H9 (cell line): ENCODE measurements around the gene NGB. TPM values are rescaled to one million over a fixed set of nuclear protein-coding genes. Genes with fewer than 3 reads are reported as not detected.

Experiments used
- DNase-seq: peaks from one replicate; pipeline ENCODE4 v3.0.0-alpha.2; 2017
- H2AFZ ChIP-seq: one replicate; pipeline ENCODE4 v1.6.1; 2013; ENCODE audit warnings: mild to moderate bottlenecking, low read length, control low read depth, moderate library complexity
- H2AK5ac ChIP-seq: 2 replicates; pipeline ENCODE4 v1.6.1; 2013; ENCODE audit warnings: low read length, control low read depth, mixed read lengths; ENCODE audit not compliant: insufficient read length
- H2BK120ac ChIP-seq: one replicate; pipeline ENCODE4 v1.6.1; 2013; ENCODE audit warnings: low read depth, mild to moderate bottlenecking, low read length, control low read depth, inconsistent platforms; ENCODE audit not compliant: poor library complexity, severe bottlenecking
- H2BK12ac ChIP-seq: 2 replicates; pipeline ENCODE4 v1.6.1; 2013; ENCODE audit warnings: low read length, control low read depth, mixed read lengths, low read depth; ENCODE audit not compliant: insufficient read length
- H2BK15ac ChIP-seq: 2 replicates; pipeline ENCODE4 v1.6.1; 2013; ENCODE audit warnings: low read depth, low read length, control low read depth
- H2BK20ac ChIP-seq: one replicate; pipeline ENCODE4 v1.6.1; 2013; ENCODE audit warnings: low read depth, mild to moderate bottlenecking, low read length, control low read depth, inconsistent platforms; ENCODE audit not compliant: poor library complexity, severe bottlenecking
- H2BK5ac ChIP-seq: 2 replicates; pipeline ENCODE4 v1.6.1; 2013; ENCODE audit warnings: low read length, control low read depth, mixed read lengths; ENCODE audit not compliant: insufficient read length
- H3K14ac ChIP-seq: 2 replicates; pipeline ENCODE4 v1.6.1; 2013; ENCODE audit warnings: low read length, control low read depth; ENCODE audit not compliant: insufficient read depth
- H3K18ac ChIP-seq: 2 replicates; pipeline ENCODE4 v1.6.1; 2013; ENCODE audit warnings: low read depth, mild to moderate bottlenecking, mixed read lengths, low read length, control low read depth; ENCODE audit not compliant: insufficient read length
- H3K23ac ChIP-seq: 2 replicates; pipeline ENCODE4 v1.6.1; 2013; ENCODE audit warnings: low read length, control low read depth, mixed read lengths, low read depth; ENCODE audit not compliant: insufficient read length
- H3K23me2 ChIP-seq: 2 replicates; pipeline ENCODE4 v1.6.1; 2013; ENCODE audit warnings: low read depth, mild to moderate bottlenecking, mixed read lengths, low read length, control low read depth; ENCODE audit not compliant: insufficient read length, poor library complexity, severe bottlenecking
- H3K27ac ChIP-seq: 2 replicates; pipeline ENCODE4 v1.5.1; 2013; ENCODE audit warnings: low read length, control low read depth, mixed read lengths, low read depth; ENCODE audit not compliant: insufficient read length
- H3K27me3 ChIP-seq: 2 replicates; pipeline ENCODE4 v1.6.1; 2013; ENCODE audit warnings: low read length, control low read depth, inconsistent platforms; ENCODE audit not compliant: insufficient read depth
- H3K4ac ChIP-seq: 2 replicates; pipeline ENCODE4 v1.6.1; 2013; ENCODE audit warnings: low read depth, mild to moderate bottlenecking, control low read depth, inconsistent platforms, low read length, moderate library complexity
- H3K4me1 ChIP-seq: 2 replicates; pipeline ENCODE4 v1.6.1; 2013; ENCODE audit warnings: low read length, control low read depth, inconsistent platforms; ENCODE audit not compliant: insufficient read depth
- H3K4me2 ChIP-seq: 2 replicates; pipeline ENCODE4 v1.6.1; 2013; ENCODE audit warnings: low read length, control low read depth, mixed read lengths; ENCODE audit not compliant: insufficient read length, insufficient read depth
- H3K56ac ChIP-seq: 2 replicates; pipeline ENCODE4 v1.6.1; 2013; ENCODE audit warnings: low read depth, mild to moderate bottlenecking, mixed read lengths, low read length, control low read depth; ENCODE audit not compliant: insufficient read length
- H3K79me1 ChIP-seq: 2 replicates; pipeline ENCODE4 v1.6.1; 2013; ENCODE audit warnings: low read depth, mild to moderate bottlenecking, moderate library complexity, low read length, control low read depth, inconsistent platforms; ENCODE audit not compliant: insufficient read depth, poor library complexity, severe bottlenecking
- H3K79me2 ChIP-seq: 2 replicates; pipeline ENCODE4 v1.6.1; 2013; ENCODE audit warnings: low read length, control low read depth, inconsistent platforms; ENCODE audit not compliant: insufficient read depth
- H3K9ac ChIP-seq: 2 replicates; pipeline ENCODE4 v1.6.1; 2013; ENCODE audit warnings: low read length, control low read depth, mixed read lengths; ENCODE audit not compliant: insufficient read length; ENCODE audit errors: extremely low read depth
- H3K9me3 ChIP-seq: one replicate; pipeline ENCODE4 v1.6.1; 2013; ENCODE audit warnings: low read depth, low read length, inconsistent platforms; ENCODE audit not compliant: control insufficient read depth
- H3T11ph ChIP-seq: one replicate; pipeline ENCODE4 v1.6.1; 2013; ENCODE audit warnings: mild to moderate bottlenecking, low read length, control low read depth, inconsistent platforms
- H4K20me1 ChIP-seq: one replicate; pipeline ENCODE4 v1.6.1; 2013; ENCODE audit not compliant: control insufficient read depth, insufficient read length, insufficient read depth
- H4K5ac ChIP-seq: 2 replicates; pipeline ENCODE4 v1.6.1; 2013; ENCODE audit warnings: low read depth, mild to moderate bottlenecking, mixed read lengths, low read length, control low read depth; ENCODE audit not compliant: insufficient read length
- H4K8ac ChIP-seq: replicated peaks from 2 replicates; pipeline ENCODE4 v1.6.1; 2013; ENCODE audit warnings: low read length, control low read depth, mixed read lengths, low read depth; ENCODE audit not compliant: insufficient read length
- H4K91ac ChIP-seq: 2 replicates; pipeline ENCODE4 v1.6.1; 2013; ENCODE audit warnings: low read depth, mild to moderate bottlenecking, moderate library complexity, mixed read lengths, low read length, control low read depth; ENCODE audit not compliant: insufficient read length
- H3K27ac Mint-ChIP-seq, 3 experiments: 2 replicates in 2 of 3; 3 replicates in 1 of 3; pipeline ENCODE4 v1.8.0; 2020 to 2021; ENCODE audit warnings: mixed read lengths in 3 of 3, mild to moderate bottlenecking in 1 of 3, moderate library complexity in 1 of 3
- H3K27me3 Mint-ChIP-seq: 2 replicates; pipeline ENCODE4 v1.8.0; 2021; ENCODE audit warnings: low read depth, mild to moderate bottlenecking, moderate library complexity, mixed read lengths
- H3K36me3 Mint-ChIP-seq, 3 experiments: 2 replicates in 2 of 3; 3 replicates in 1 of 3; pipeline ENCODE4 v1.8.0; 2020 to 2021; ENCODE audit warnings: low read depth in 3 of 3, mixed read lengths in 3 of 3; ENCODE audit not compliant: insufficient read depth in 1 of 3
- H3K4me1 Mint-ChIP-seq, 2 experiments: 2 replicates each; pipeline ENCODE4 v1.8.0; 2020; ENCODE audit warnings: mixed read lengths in 2 of 2
- H3K4me3 Mint-ChIP-seq, 2 experiments: 2 replicates in 1 of 2; 3 replicates in 1 of 2; pipeline ENCODE4 v1.8.0; 2020 to 2021; ENCODE audit warnings: mild to moderate bottlenecking in 2 of 2, mixed read lengths in 2 of 2, moderate library complexity in 1 of 2
- H3K9me3 Mint-ChIP-seq, 2 experiments: 2 replicates in 1 of 2; 3 replicates in 1 of 2; pipeline ENCODE4 v1.8.0; 2020; ENCODE audit warnings: mild to moderate bottlenecking in 2 of 2, mixed read lengths in 2 of 2, moderate library complexity in 1 of 2
- WGBS: extraction: QIAGEN DNeasy Blood & Tissue Kit; methylation state at CpG from one replicate; pipeline ENCODE4 v1.1.7; 2013; ENCODE audit warnings: missing lambda C conversion rate, low lambda C conversion rate, mixed read lengths; ENCODE audit not compliant: insufficient read length; ENCODE audit errors: extremely low coverage; 5-methylcytosine and 5-hydroxymethylcytosine counted together
- long read RNA-seq: library from polyadenylated mRNA; unstranded; transcript quantifications from one replicate; pipeline ENCODE4 v2.0.0, GENCODE V29; 2020
- total RNA-seq: library from RNA; stranded (reverse); gene quantifications from 2 replicates; pipeline ENCODE4 v1.2.1, GENCODE V29; 2021
- TF ChIP-seq, protein P1 (sequence below): fragments of 200-600 bp; sonication (generic); conservative IDR thresholded peaks from 3 replicates; pipeline ENCODE4 v1.8.0; 2021; ENCODE audit warnings: antibody characterized with exemption, mild to moderate bottlenecking

NGB gene, protein sequence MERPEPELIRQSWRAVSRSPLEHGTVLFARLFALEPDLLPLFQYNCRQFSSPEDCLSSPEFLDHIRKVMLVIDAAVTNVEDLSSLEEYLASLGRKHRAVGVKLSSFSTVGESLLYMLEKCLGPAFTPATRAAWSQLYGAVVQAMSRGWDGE
- 0.11 and 0.26 TPM in 2 replicates for total RNA-seq
- long read RNA-seq: 0 reads

DNA sequence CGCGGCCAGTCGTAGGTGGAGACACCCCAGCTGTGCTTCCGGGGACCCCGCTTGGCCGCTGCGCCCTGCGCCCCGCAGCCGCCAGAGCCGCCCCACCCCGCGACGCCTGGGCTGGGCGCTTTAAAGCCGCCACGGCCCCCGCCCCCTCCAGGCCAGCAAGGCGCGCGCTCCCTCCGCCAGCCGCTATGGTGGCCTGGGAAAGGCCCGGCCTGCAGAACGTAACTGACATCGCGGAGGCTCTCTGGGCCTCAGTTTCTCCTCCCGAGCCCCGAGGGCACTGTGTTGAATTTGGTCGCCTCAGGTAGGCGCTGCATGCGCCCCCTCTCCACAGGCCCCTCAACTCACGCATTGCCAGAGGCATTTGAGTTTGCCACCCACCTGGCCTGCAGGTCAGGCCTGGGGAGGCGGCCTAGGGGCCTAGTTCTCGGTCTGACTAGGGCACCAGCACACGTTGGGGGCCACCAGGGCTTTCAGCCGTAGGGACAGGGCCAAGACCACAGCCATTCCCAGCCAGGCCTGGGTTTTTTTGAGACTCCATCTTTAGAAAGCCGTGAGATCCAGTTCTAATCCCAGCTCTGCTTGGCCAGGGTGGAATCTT is at the start of gene NGB:
NGB (minus strand) TSS at position 94 of the 598 bp plus-strand sequence. CDS start 269 bp downstream, outside the sequence.
- Histone ChIP-seq H3K4me1 (no peaks in the 10 kb centered on the region), H2AK5ac (no peak within 1 kb of the TSS), H4K20me1 (no peaks in the 10 kb centered on the region), H3T11ph (no peak within 1 kb of the TSS), H3K79me2 (no peaks in the 10 kb centered on the region), H2BK5ac (no peak within 1 kb of the TSS), H3K9me3 (no peaks in the 10 kb centered on the region), H2BK120ac (no peak within 1 kb of the TSS), H3K79me1 (no peaks in the 10 kb centered on the region), H3K27ac (no peak within 1 kb of the TSS), H4K91ac (no peak within 1 kb of the TSS), H3K18ac (no peak within 1 kb of the TSS), H3K23me2 (peaks cover 16% of the 10 kb centered on the region), H3K56ac (no peak within 1 kb of the TSS), H3K23ac (no peak within 1 kb of the TSS), H2BK15ac (no peak within 1 kb of the TSS), H3K9ac (no peak within 1 kb of the TSS), H3K4me2 (peak within 1 kb of the TSS; percentile 55), H3K4ac (no peak within 1 kb of the TSS), H2AFZ (no peak within 1 kb of the TSS), H2BK20ac (no peak within 1 kb of the TSS), H3K27me3 (peaks cover 20% of the 10 kb centered on the region), H2BK12ac (no peak within 1 kb of the TSS), H4K5ac (no peak within 1 kb of the TSS), H4K8ac (no peak within 1 kb of the TSS), H3K14ac (peak within 1 kb of the TSS; percentile 6; the same call in 1 of the 2 replicates)
- peaks cover 2 to 10% of the 10 kb centered on the region in 2 experiments; a peak in 4 of 5 replicates for H3K9me3 Mint-ChIP-seq
- TF ChIP-seq, protein P1, sequence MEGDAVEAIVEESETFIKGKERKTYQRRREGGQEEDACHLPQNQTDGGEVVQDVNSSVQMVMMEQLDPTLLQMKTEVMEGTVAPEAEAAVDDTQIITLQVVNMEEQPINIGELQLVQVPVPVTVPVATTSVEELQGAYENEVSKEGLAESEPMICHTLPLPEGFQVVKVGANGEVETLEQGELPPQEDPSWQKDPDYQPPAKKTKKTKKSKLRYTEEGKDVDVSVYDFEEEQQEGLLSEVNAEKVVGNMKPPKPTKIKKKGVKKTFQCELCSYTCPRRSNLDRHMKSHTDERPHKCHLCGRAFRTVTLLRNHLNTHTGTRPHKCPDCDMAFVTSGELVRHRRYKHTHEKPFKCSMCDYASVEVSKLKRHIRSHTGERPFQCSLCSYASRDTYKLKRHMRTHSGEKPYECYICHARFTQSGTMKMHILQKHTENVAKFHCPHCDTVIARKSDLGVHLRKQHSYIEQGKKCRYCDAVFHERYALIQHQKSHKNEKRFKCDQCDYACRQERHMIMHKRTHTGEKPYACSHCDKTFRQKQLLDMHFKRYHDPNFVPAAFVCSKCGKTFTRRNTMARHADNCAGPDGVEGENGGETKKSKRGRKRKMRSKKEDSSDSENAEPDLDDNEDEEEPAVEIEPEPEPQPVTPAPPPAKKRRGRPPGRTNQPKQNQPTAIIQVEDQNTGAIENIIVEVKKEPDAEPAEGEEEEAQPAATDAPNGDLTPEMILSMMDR: no peak
- DNase-seq: no peak
- peaks cover 61% of the 10 kb centered on the region for H3K27me3 Mint-ChIP-seq
- no peak within 1 kb of the TSS for H3K27ac Mint-ChIP-seq
- no CpG with 5 or more reads among the region's 38 CpGs for WGBS
- peaks cover 6 to 27% of the 10 kb centered on the region in 2 experiments for H3K4me1 Mint-ChIP-seq
- H3K36me3 Mint-ChIP-seq: peaks cover 0 to 3% (median 0%) of the 10 kb centered on the region in 3 experiments; a peak in 4 of 7 replicates
- H3K4me3 Mint-ChIP-seq: peak within 1 kb of the TSS; percentile 52 to 77
